ENCODE results near the gene MYO5C.

DNA sequence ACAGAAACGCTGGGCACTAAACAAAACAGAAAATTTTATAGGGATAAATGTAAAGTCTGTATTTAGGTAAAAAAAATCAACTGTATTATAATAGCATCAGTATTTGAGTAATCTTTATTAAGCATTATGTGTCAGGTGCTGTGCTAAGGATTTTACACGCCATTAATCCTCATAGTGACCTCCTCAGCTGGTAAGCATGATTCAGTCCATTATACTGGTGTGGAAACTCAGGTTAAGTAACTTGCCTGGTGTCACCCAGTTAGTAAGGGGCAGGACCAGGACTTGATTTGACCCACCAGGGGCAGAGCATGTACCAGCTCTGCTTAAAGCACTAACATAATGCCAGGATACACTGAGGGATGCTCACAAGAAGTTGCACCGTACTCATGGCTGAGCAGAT, 4.8 kb downstream of the MYO5C start:
- TF ChIP-seq POLR2A (IDR thresholded peaks at IDR 0.05) = no peak
- TF ChIP-seq CTCF (IDR thresholded peaks at IDR 0.05 in 8 of 11, conservative IDR thresholded peaks at IDR 0.05 in 3 of 11) = no peak
